Measurements from ENCODE around the gene FUOM.

FUOM gene

DNA sequence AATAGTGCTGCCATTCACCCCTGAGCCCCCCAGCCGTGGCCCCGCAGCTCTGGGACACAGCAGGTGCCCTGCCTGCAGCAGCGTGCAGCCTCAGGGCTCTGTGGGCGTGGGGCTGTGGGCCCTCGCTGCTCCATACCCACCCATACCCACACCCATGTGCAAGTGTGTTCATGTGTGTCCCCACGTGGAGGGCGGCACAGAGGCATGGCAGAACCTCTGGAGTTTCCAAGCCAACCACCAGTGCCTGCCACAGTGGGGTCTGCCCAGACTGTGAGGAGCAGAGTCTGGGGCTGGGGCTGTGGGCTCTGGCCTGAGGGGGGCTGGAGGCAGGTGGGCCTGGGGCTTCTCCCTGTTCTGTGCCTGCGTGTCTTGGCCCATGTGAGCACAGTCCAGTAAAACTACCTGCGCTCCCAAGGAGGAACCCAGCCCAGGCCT, 8.2 kb downstream of the FUOM start:
- no peak for DNase-seq

DNA sequence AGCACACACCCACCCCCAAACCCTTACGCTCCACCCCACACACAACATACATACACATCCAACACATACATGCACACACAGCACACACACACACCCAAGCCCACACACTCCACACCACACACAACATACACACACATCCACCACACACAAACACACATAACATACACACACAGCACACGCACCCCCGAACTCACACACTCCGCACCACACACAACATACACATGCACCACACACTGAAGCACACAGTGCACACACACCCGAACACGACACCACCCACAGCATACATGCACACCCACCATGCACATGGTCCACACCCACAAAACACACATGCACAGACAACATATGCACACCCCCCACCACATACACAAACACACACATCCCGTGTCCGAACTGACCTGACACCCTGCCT, 8.7 kb downstream of the FUOM start:
- DNase-seq, result no peak

GRCh38 chr10:133347710-133348517, 9.9 kb downstream of the FUOM start:
- DNase-seq, result no peak

DNA sequence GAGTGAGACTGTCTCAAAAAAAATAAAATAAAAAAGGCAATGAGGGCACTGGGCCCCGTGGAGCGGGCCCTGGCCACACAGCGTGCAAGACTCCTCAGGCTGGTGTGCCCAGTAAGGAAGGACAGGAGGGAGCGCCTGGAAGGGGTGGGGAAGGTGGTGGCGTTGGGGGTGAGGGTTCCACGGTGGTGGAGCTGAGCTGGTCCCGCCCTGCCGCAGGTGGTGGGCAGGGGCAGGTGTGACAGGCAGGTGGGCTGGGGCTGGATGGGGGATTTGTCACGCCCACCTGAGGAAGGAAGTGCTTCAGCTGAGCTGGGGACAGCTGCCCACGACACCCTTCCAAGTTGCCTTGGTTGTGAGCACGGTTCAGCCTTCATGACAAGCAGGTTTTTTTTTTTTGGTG, 11.4 kb downstream of the FUOM start:
- DNase-seq, result no peak

DNA sequence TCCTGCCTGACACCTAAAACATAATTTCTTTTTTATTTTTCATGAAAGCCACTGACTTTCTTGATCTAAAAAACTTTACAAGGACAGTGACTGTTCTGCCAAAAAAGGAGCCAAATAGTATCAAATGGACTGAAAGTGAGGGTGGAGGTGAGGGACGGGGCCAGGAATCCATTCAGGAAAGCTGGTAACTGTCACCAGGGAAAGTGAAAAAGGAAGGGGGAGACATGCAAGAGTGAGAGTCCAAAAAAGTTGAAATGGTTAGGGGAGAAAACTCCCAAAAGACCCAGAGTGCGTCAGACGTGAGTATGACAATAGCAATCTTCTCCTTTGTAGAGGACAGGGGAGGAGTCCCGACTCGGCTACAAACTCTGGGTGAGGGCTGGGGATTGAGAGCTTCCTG, 13.6 kb downstream of the FUOM start:
- no peak for DNase-seq

GRCh38 chr10:133343558-133343957, 14.3 kb downstream of the FUOM start:
- DNase-seq, result no peak

GRCh38 chr10:133342942-133343341, 14.9 kb downstream of the FUOM start:
- DNase-seq, result no peak

DNA sequence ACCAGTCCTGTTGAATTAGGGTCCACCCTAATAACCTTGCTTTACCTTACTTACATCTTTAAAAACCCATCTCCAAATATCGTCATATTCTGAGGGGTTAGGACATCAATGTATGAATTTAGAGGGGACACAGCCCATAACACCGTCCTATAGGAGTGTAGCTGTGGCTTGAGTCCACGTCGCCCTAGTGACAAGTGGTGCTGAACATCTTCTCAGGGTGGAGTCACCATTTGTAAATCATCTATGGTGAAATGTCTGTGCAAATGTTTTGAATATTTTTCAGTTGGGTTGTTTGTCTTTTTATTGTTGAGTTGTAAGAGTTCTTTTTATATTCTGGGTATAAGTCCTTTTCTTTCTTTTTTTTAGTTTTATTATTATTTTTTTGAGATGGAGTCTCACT, 15.8 kb downstream of the FUOM start:
- DNase-seq, result no peak

- no peak for DNase-seq
Measured at GRCh38 chr10:133339708-133340380, 18.0 kb downstream of the FUOM start.

DNA sequence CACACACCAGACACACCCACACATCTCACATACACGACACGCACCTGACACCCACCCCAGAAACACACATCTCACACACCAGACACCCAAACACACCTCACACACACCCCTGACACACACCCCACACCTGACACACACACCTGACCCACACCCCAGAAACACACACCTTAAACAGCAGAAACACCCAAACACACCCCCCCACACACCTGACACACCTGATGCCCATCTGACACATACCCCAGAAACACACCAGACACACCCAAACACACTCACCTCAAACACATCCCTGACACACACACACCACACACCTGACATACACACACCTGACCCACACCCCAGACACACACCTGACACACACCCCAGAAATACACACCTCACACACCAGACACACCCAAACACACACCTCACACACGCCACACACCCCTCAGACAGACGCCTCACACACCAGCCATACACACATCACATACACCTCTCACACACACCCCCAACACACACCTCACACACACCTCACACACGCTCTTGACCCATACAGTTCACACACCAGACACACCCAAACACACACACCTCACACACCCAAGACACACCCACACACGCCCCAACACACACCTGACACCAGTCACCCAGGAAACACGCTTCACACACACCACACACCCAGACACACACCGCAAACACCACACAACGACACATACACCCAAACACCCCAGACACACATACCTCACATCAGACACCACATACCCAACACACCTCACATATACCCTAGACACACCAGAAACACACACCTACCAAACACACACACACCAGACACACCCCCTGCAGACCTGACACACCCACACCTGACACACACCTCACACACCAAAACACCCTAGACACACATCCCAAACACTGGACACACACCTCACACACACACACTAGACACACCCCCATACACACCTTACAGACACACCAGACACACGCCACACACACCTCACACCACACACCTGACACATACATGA, 19.4 kb downstream of the FUOM start:
- DNase-seq, result no peak

DNA sequence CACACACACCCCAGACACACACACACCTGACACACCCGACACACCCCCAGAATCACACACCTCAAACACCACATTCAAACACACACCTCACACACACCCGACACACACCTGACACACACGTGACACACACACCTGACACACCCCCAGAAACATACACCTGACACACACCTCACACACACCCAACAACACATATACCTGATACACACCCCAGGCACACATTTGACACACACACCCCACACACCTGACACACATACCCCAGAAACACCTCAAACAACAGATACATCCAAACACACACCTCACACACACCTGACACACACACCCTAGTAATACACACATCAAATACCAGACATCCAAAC, 20.5 kb downstream of the FUOM start:
- DNase-seq, result no peak

- peak; percentile 92 for DNase-seq
Measured at GRCh38 chr10:133336577-133337369, 21.0 kb downstream of the FUOM start, which contains the start of gene CALY. Gene CALY (minus strand): TSS chr10:133336896. CDS start chr10:133328989, 7,907 bp downstream.

DNA sequence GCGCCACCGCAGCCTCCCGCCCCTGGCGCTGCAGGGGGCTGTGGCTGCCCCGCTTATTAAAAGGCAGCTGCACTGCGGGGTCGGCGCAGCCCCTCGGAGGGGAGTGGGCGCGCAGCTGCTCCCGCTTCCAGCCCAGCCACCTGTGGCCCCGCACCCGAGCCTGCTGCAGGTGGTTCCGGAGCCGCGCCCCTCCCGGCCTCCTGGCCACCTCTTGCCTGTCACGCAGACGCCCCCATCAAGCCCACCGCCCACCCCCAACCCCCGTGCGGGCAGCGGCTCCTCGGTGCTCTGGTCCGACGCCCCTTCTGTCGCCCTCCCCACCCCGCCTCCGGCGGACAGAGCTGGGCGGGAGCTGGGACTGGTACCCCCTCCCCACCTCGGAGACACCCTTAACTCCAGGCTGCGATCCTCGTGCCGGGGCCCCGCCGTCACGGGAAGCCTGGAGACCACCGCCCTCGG, 21.7 kb downstream of the FUOM start:
- DNase-seq, result no peak

GRCh38 chr10:133335246-133336117, 22.3 kb downstream of the FUOM start:
- DNase-seq, result peak; percentile 89

DNA sequence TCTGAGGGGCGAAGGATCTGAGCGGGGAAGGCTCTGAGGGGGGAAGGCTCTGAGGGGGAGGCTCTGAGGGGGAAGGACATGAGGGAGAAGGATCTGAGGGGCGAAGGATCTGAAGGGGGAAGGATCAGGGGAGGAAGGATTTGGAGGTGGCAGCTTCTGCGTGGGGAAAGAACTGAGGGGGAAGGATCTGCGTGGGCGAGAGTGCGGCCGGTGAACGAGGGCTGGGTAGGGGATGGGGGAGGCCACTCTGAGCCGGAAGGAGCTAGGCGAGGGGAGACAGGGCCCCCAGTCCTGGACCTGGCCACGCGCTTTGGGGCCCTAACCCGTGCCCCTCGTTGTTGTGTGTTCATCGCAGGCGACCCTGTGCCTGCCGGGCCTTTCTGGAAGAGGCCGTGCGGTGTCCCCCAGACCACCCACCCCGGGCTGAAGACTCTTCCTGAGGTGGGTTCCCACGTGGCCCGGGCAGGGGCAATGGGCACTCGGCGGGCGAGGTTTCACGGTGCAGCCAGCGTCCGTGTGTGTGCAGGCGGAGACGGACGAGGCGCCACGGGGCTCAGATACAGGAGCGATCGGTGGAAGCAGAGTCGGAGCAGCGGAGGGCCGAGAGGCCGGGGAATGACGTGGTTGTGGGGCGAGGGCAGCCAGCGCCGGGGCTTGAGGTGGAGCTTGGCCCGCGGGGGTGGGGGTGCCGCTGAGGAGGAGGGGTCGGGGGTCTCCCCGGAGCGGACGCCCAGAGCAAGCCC, 23.1 kb downstream of the FUOM start:
- DNase-seq, result peak; percentile 25

DNA sequence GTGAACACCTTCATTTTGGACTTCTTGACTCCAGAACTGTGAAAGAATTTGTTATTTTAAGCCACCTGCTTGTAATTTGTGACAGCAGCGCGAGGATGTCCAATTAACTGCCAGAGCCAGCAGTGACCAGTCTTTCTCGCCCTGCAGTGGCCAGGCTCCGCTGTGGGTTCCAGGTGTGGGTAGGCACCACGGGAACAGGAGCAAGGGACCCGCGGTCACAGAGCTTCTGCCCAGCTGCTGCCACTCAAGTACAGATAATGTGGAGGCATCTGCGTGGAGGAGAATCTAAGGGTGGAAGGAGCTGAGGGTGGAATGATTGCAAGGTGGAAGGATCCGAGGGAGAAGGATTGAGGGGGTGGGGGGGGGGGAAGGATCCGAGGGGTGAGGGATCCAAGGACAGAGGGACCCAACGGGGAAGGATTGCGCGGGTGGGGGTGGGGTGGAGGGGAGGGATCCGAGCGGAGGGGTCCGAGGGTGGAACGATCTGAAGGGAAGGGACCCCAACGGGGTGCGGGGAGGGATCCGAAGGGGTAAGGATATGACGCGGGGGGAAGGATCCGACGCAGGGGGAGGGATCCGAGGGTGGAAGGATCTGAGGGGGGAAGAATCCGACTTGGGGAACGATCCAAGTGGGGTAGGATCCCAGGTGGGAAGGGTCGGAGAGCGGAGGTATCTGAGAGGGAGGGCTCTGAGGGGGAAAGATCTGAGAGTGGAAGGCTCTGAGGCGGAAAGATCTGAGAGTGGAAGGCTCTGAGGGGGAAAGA, 24.7 kb downstream of the FUOM start:
- DNase-seq, result no peak

DNA sequence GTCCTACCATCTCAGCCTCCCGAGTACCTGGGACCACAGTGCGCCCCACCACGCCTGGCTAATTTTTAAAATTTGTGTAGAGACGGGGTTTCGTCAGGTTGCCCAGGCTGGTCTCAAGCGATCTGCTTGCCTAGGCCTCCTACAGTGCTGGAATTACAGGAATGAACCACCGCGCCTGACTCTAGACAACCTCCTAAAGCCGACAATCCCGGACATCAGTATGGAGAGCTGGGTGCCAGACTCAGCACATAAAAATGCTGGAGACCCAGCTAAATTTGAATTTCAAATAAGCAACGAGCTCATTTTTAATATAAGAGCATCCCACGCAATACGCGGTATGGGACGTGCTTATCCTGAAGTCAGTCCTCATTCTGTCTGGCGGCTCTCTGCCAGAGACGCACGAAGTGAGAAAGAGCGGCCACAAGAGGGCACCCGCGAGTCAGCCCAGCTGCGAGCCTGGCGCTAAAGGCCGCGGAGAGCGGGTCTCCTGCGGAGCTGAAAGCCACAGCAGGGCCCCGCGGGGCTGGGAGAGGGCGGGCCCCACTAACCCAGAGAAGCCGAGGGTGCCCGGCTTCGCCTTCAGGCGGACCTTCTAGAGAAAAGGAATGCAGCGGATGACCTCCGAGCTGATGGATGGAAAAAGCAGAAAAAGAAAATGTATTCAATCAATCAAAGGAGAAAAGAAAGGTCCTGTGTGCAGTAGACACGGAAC, 28.2 kb downstream of the FUOM start:
- DNase-seq, result peak; percentile 87

- no peak for DNase-seq
Measured at GRCh38 chr10:133328358-133329343, 29.2 kb downstream of the FUOM start.

Data from CD4-positive, alpha-beta T cell treated with Interleukin-17A for 1 hour (primary cell).